Measurements from ENCODE around the gene TOGARAM1.
A peak's percentile ranks its signal among the peaks of the same experiment; 100 is the strongest.

Gene TOGARAM1

DNA sequence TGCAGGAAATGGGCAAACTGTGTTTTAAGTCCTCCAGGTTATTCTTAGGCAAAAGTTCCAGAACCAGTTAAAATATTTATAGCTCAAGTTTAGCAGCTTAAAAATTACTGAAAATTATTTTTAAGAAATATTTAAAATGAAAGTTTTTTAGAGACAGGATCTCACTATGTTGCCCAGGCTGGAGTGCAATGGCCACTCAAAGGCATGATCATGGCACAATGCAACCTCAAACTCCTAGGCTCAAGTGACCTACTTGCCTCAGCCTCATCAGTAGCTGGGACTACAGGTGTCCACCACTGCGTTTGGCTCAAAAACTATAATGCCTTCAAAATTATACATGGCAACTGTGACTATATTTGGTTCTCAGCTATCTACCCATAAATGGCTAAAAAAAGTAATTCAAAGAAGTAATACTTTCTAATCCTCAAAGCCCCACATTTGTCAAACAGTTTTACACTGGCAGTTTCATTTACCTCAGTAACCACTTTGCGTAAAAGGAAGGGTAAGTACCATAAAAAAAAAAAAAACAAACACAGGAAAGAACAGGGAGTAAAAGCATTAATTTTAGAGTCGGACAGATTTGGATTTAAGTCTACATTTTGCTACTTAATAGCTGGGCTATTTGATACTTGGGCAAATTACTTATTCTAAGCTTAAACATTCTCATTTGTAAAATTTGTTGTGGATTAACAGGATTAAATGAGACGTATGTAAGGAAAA, 9.4 kb upstream of the TOGARAM1 start:
- Histone ChIP-seq H3K4me1 (ENCODE audit: control insufficient read depth, insufficient read depth, low read length) (peaks cover 7% of the 10 kb centered on the region), H3K36me3 (ENCODE audit: control insufficient read depth, insufficient read depth, low read length) (no peaks in the 10 kb centered on the region), H3K4me3 (ENCODE audit: low read length) (no peak overlapping the region), H3K9me3 (ENCODE audit: control insufficient read depth, low read length) (no peaks in the 10 kb centered on the region), H3K27me3 (ENCODE audit: control insufficient read depth, insufficient read depth, low read length) (no peaks in the 10 kb centered on the region), H3K9ac (ENCODE audit: low read length) (no peak overlapping the region)

GRCh38 chr14:44954750-44955149, 7.2 kb upstream of the TOGARAM1 start:
- Histone ChIP-seq H3K9ac (ENCODE audit: low read length) (no peak overlapping the region), H3K4me1 (ENCODE audit: control insufficient read depth, insufficient read depth, low read length) (no peaks in the 10 kb centered on the region), H3K9me3 (ENCODE audit: control insufficient read depth, low read length) (no peaks in the 10 kb centered on the region), H3K27me3 (ENCODE audit: control insufficient read depth, insufficient read depth, low read length) (no peaks in the 10 kb centered on the region), H3K36me3 (ENCODE audit: control insufficient read depth, insufficient read depth, low read length) (no peaks in the 10 kb centered on the region), H3K4me3 (ENCODE audit: low read length) (no peak overlapping the region)

DNA sequence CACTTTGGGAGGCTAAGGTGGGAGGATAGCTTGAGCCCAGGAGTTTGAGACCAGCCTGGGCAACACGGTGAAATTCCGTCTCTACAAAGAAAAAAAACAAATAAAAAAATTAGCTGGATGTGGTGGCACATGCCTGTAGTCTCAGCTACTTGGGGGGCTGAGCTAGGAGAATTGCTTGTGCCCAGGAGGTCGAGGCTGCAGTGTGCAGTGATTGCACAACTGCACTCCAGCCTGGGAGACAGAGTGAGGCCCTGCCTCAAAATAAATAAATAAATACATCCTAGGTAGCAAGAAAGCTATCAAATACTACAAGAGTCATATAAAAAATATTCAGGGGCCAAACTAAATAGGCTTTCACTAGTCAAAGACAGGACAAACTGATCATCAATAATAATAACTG, 6.5 kb upstream of the TOGARAM1 start:
- Histone ChIP-seq H3K36me3 (ENCODE audit: control insufficient read depth, insufficient read depth, low read length) (no peaks in the 10 kb centered on the region), H3K27me3 (ENCODE audit: control insufficient read depth, insufficient read depth, low read length) (no peaks in the 10 kb centered on the region), H3K9me3 (ENCODE audit: control insufficient read depth, low read length) (no peaks in the 10 kb centered on the region), H3K4me3 (ENCODE audit: low read length) (no peak overlapping the region), H3K9ac (ENCODE audit: low read length) (no peak overlapping the region), H3K4me1 (ENCODE audit: control insufficient read depth, insufficient read depth, low read length) (no peaks in the 10 kb centered on the region)

DNA sequence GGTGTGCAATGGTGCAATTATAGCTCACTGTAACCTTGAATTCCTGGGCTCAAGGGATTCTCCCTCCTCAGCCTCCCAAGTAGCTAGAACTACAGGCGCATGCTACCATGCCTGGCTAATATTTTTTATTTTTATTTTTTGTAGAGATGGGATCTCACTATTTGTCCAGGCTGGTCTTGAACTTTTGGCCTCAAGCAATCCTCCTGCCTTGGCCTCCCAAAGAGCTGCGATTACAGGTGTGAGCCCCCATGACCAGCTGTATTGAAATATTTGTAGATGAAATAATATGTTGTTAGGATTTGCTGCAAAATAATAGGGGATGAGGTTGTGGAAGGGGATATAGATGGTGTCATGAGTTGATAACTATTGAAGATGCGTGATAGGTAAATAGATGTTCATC, 5.1 kb upstream of the TOGARAM1 start:
- no peaks in the 10 kb centered on the region for H3K9me3 ChIP-seq (ENCODE audit: control insufficient read depth, low read length)
- H3K4me3 ChIP-seq (ENCODE audit: low read length), result no peak overlapping the region
- H3K27me3 ChIP-seq (ENCODE audit: control insufficient read depth, insufficient read depth, low read length), result no peaks in the 10 kb centered on the region
- H3K9ac ChIP-seq (ENCODE audit: low read length), result no peak overlapping the region
- no peaks in the 10 kb centered on the region for H3K36me3 ChIP-seq (ENCODE audit: control insufficient read depth, insufficient read depth, low read length)
- H3K4me1 ChIP-seq (ENCODE audit: control insufficient read depth, insufficient read depth, low read length), result no peaks in the 10 kb centered on the region

- Histone ChIP-seq H3K9me3 (ENCODE audit: control insufficient read depth, low read length) (no peaks in the 10 kb centered on the region), H3K9ac (ENCODE audit: low read length) (no peak overlapping the region), H3K27me3 (ENCODE audit: control insufficient read depth, insufficient read depth, low read length) (no peaks in the 10 kb centered on the region), H3K4me3 (ENCODE audit: low read length) (no peak overlapping the region), H3K4me1 (ENCODE audit: control insufficient read depth, insufficient read depth, low read length) (peaks cover 5% of the 10 kb centered on the region), H3K36me3 (ENCODE audit: control insufficient read depth, insufficient read depth, low read length) (no peaks in the 10 kb centered on the region)
Measured at GRCh38 chr14:44959538-44959937, 2.5 kb upstream of the TOGARAM1 start.

DNA sequence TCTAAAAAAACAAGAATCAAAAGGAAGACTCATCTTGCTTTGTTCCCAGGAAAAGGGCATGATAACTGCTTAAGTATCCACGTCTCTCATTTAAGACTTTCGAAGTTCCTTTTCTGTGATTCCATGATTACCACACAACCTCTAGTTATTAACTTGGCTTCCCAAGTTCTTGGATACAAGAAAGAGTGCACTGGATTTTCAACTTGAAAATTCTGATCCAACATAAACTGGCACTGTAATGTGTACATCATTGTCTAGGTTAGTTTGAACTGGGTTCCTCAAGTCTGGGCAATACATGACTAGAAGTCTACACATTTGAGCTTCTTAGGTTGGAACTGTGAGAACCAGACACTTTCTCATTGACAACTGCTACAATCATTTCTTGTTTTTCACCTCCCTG, 1.8 kb upstream of the TOGARAM1 start:
- H3K9ac ChIP-seq (ENCODE audit: low read length), result no peak overlapping the region
- no peaks in the 10 kb centered on the region for H3K27me3 ChIP-seq (ENCODE audit: control insufficient read depth, insufficient read depth, low read length)
- no peaks in the 10 kb centered on the region for H3K9me3 ChIP-seq (ENCODE audit: control insufficient read depth, low read length)
- H3K36me3 ChIP-seq (ENCODE audit: control insufficient read depth, insufficient read depth, low read length), result no peaks in the 10 kb centered on the region
- no peak overlapping the region for H3K4me3 ChIP-seq (ENCODE audit: low read length)
- H3K4me1 ChIP-seq (ENCODE audit: control insufficient read depth, insufficient read depth, low read length), result peaks cover 5% of the 10 kb centered on the region

DNA sequence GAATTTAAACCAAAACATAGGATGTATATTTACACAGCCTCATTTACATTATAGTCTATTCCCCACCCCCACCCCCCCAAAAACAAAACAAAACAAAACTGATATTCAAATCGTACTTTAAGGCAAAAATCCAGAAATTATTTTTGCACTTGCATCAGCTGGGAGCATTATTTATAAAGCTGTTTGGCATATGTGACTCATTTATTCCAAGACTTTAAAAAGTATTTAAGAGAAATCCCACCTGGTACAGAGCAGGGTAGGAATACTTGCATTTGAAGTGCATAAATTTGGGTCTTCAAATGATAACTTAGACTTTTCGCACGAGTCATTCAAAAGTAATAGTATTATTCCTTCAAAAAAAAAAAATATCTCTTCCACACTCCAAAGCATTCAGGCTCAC, 1.3 kb upstream of the TOGARAM1 start:
- Histone ChIP-seq H3K36me3 (ENCODE audit: control insufficient read depth, insufficient read depth, low read length) (no peaks in the 10 kb centered on the region), H3K27me3 (ENCODE audit: control insufficient read depth, insufficient read depth, low read length) (no peaks in the 10 kb centered on the region), H3K9me3 (ENCODE audit: control insufficient read depth, low read length) (no peaks in the 10 kb centered on the region), H3K4me1 (ENCODE audit: control insufficient read depth, insufficient read depth, low read length) (peaks cover 5% of the 10 kb centered on the region), H3K4me3 (ENCODE audit: low read length) (peak overlapping the region; percentile 99), H3K9ac (ENCODE audit: low read length) (peak overlapping the region; percentile 90)

DNA sequence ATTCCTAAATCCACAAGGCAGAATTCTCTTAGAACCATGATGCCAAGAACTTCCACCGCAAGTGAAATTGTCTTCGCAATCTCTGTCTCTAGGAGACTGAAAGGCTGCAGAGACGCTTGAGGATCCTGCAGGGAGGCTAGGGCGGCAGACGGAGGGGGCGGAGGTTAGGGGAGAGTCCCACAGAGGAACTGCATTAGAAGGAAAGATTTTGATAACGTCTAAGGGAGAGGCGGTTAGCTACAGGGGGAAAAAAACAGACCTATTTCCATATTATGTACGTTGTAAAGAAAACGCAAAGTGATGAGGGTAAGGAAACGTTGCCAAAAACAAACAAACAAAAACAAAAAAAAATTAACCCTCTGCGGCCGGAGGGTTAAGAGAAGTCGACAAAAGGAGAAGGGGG, 838 bp upstream of the TOGARAM1 start:
- Histone ChIP-seq H3K36me3 (ENCODE audit: control insufficient read depth, insufficient read depth, low read length) (no peaks in the 10 kb centered on the region), H3K4me1 (ENCODE audit: control insufficient read depth, insufficient read depth, low read length) (peaks cover 5% of the 10 kb centered on the region), H3K9ac (ENCODE audit: low read length) (peak overlapping the region; percentile 90), H3K27me3 (ENCODE audit: control insufficient read depth, insufficient read depth, low read length) (no peaks in the 10 kb centered on the region), H3K9me3 (ENCODE audit: control insufficient read depth, low read length) (no peaks in the 10 kb centered on the region), H3K4me3 (ENCODE audit: low read length) (peak overlapping the region; percentile 99)

DNA sequence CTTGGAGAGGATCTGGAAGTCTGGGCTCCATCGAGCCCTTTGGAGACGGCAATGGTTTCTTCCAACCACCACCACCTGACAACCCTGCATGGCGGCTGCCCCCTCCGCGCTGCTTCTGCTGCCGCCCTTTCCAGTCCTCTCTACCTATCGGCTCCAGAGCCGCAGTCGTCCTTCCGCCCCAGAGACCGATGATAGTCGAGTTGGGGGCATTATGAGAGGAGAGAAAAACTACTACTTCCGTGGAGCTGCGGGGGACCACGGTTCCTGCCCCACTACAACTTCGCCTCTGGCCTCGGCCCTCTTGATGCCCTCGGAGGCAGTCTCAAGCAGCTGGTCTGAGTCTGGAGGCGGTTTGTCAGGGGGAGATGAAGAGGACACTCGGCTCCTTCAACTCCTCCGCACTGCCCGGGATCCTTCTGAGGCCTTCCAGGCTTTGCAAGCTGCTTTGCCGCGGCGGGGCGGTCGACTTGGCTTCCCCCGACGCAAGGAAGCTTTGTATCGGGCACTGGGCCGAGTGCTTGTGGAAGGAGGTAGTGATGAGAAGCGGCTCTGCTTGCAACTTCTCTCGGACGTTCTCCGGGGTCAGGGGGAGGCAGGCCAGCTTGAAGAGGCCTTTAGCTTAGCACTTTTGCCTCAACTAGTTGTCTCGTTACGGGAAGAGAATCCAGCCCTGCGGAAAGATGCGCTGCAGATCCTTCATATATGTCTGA, 499 bp downstream of the TOGARAM1 start:
- Histone ChIP-seq H3K9ac (ENCODE audit: low read length) (peak overlapping the region; percentile 88), H3K4me3 (ENCODE audit: low read length) (peak overlapping the region; percentile 99), H3K36me3 (ENCODE audit: control insufficient read depth, insufficient read depth, low read length) (no peaks in the 10 kb centered on the region), H3K9me3 (ENCODE audit: control insufficient read depth, low read length) (no peaks in the 10 kb centered on the region), H3K4me1 (ENCODE audit: control insufficient read depth, insufficient read depth, low read length) (peaks cover 5% of the 10 kb centered on the region), H3K27me3 (ENCODE audit: control insufficient read depth, insufficient read depth, low read length) (no peaks in the 10 kb centered on the region)

DNA sequence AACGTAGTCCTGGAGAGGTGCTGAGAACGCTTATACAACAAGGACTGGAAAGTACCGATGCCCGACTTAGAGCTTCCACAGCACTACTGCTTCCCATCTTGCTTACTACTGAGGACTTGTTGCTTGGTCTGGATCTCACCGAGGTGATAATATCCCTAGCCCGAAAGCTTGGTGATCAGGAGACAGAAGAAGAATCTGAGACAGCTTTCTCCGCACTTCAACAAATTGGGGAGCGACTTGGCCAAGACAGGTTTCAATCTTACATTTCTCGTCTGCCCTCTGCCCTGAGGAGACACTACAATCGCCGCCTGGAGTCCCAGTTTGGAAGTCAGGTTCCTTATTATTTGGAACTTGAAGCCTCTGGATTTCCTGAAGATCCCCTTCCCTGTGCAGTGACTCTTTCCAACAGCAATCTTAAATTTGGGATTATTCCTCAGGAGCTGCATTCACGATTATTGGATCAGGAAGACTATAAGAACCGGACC, 1.1 kb downstream of the TOGARAM1 start:
- peaks cover 5% of the 10 kb centered on the region for H3K4me1 ChIP-seq (ENCODE audit: control insufficient read depth, insufficient read depth, low read length)
- H3K36me3 ChIP-seq (ENCODE audit: control insufficient read depth, insufficient read depth, low read length), result no peaks in the 10 kb centered on the region
- H3K9ac ChIP-seq (ENCODE audit: low read length), result peak overlapping the region; percentile 88
- no peaks in the 10 kb centered on the region for H3K9me3 ChIP-seq (ENCODE audit: control insufficient read depth, low read length)
- peak overlapping the region; percentile 99 for H3K4me3 ChIP-seq (ENCODE audit: low read length)
- no peaks in the 10 kb centered on the region for H3K27me3 ChIP-seq (ENCODE audit: control insufficient read depth, insufficient read depth, low read length)

- peaks cover 5% of the 10 kb centered on the region for H3K4me1 ChIP-seq (ENCODE audit: control insufficient read depth, insufficient read depth, low read length)
- H3K9me3 ChIP-seq (ENCODE audit: control insufficient read depth, low read length), result no peaks in the 10 kb centered on the region
- H3K4me3 ChIP-seq (ENCODE audit: low read length), result peak overlapping the region; percentile 99
- no peaks in the 10 kb centered on the region for H3K27me3 ChIP-seq (ENCODE audit: control insufficient read depth, insufficient read depth, low read length)
- no peaks in the 10 kb centered on the region for H3K36me3 ChIP-seq (ENCODE audit: control insufficient read depth, insufficient read depth, low read length)
- peak overlapping the region; percentile 88 for H3K9ac ChIP-seq (ENCODE audit: low read length)
Measured at GRCh38 chr14:44963775-44964380, 1.9 kb downstream of the TOGARAM1 start.
